SK-N-SH (cell line): ENCODE measurements around the gene USP15. TPM values are rescaled to one million over a fixed set of nuclear protein-coding genes. Genes with fewer than 3 reads are reported as not detected.

Experiments used
- CTCF ChIA-PET: fragments of 300-600, 350-600 bp; formaldehyde crosslinking; extraction: SDS; loops from one replicate; lab custom pipeline; 2021; lab: Yijun Ruan, JAX
- POLR2A ChIA-PET: fragments of 350-600 bp; sonication (Branson Sonifier 250); formaldehyde crosslinking; extraction: SDS; loops from one replicate; lab custom pipeline; 2020; ENCODE audit warnings: antibody characterized with exemption, inconsistent platforms; lab: Yijun Ruan, JAX
- DNase-seq: peaks from one replicate; pipeline ENCODE4 v3.0.0; 2012
- H2AFZ ChIP-seq: fragments of 200-600 bp; sonication (generic); 2 replicates; pipeline ENCODE4 v1.8.1; 2016; ENCODE audit warnings: antibody characterized with exemption, mild to moderate bottlenecking, low read depth
- H3F3A ChIP-seq: fragments of 200-600 bp; sonication (generic); replicated peaks from 2 replicates; pipeline ENCODE3; 2016; ENCODE audit warnings: antibody characterized with exemption, mild to moderate bottlenecking; ENCODE audit not compliant: insufficient read depth
- H3K27ac ChIP-seq, 2 experiments: fragments of 200-500 bp in 1 of 2; fragments of 200-600 bp in 1 of 2; sonication (Bioruptor generic) in 1 of 2; sonication (generic), shearing (Covaris generic) in 1 of 2; 2 replicates each; pipeline versions ENCODE4 v1.5.1 to v1.6.1; 2014 to 2016; ENCODE audit warnings: low read depth in 2 of 2, inconsistent platforms in 1 of 2, low read length in 1 of 2, mild to moderate bottlenecking in 1 of 2, mixed read lengths in 1 of 2
- H3K27me3 ChIP-seq: fragments of 200-600 bp; sonication (generic), shearing (Covaris generic); 2 replicates; pipeline ENCODE4 v1.6.1; 2016; ENCODE audit warnings: mixed run types; ENCODE audit not compliant: insufficient read depth
- H3K36me3 ChIP-seq, 2 experiments: fragments of 200-500 bp in 1 of 2; fragments of 200-600 bp in 1 of 2; sonication (Bioruptor generic) in 1 of 2; sonication (generic) in 1 of 2; replicated peaks in 1 of 2; 2 replicates each; pipeline versions ENCODE3 to v1.5.1; 2014 to 2016; ENCODE audit warnings: low read length in 1 of 2, mild to moderate bottlenecking in 1 of 2; ENCODE audit not compliant: insufficient read depth in 2 of 2, control insufficient read depth in 1 of 2
- H3K4me1 ChIP-seq, 2 experiments: fragments of 200-500 bp in 1 of 2; fragments of 200-600 bp in 1 of 2; sonication (Bioruptor generic) in 1 of 2; sonication (generic), shearing (Covaris generic) in 1 of 2; 2 replicates each; pipeline versions ENCODE4 v1.5.1 to v1.6.1; 2014 to 2016; ENCODE audit warnings: low read depth in 1 of 2, low read length in 1 of 2, mixed run types in 1 of 2; ENCODE audit not compliant: insufficient read depth in 2 of 2, control insufficient read depth in 1 of 2
- H3K4me2 ChIP-seq: fragments of 200-600 bp; sonication (generic), shearing (Covaris generic); 2 replicates; pipeline ENCODE4 v1.6.1; 2017; ENCODE audit warnings: mixed run types
- H3K4me3 ChIP-seq, 2 experiments: fragments of 200-500 bp in 1 of 2; fragments of 200-600 bp in 1 of 2; sonication (Bioruptor generic) in 1 of 2; sonication (generic), shearing (Covaris generic) in 1 of 2; 2 replicates each; pipeline versions ENCODE4 v1.5.1 to v1.8.1; 2014 to 2016; ENCODE audit warnings: low read depth in 2 of 2, inconsistent platforms in 1 of 2, low read length in 1 of 2, mild to moderate bottlenecking in 1 of 2, mixed read lengths in 1 of 2, moderate library complexity in 1 of 2
- H3K79me2 ChIP-seq: fragments of 200-600 bp; sonication (generic); 2 replicates; pipeline ENCODE4 v1.8.1; 2017; ENCODE audit warnings: mild to moderate bottlenecking; ENCODE audit not compliant: insufficient read depth
- H3K9ac ChIP-seq: fragments of 200-600 bp; sonication (generic); 2 replicates; pipeline ENCODE4 v1.6.1; 2017; ENCODE audit warnings: mixed run types
- H3K9me2 ChIP-seq: fragments of 200-600 bp; sonication (generic); 2 replicates; pipeline ENCODE4 v1.6.1; 2017; ENCODE audit warnings: mixed run types
- H3K9me3 ChIP-seq: fragments of 200-600 bp; sonication (generic); 2 replicates; pipeline ENCODE4 v1.6.1; 2017; ENCODE audit warnings: mixed run types, mild to moderate bottlenecking, moderate library complexity
- H4K20me1 ChIP-seq: fragments of 200-600 bp; sonication (generic); 2 replicates; pipeline ENCODE4 v1.6.1; 2017; ENCODE audit warnings: mild to moderate bottlenecking, mixed run types; ENCODE audit not compliant: insufficient read depth
- CHD2 ChIP-seq: fragments of 150-350 bp; IDR thresholded peaks from 2 replicates; pipeline ENCODE4 v1.6.1; 2018; ENCODE audit warnings: low read length; ENCODE audit not compliant: partially characterized antibody
- ELF1 ChIP-seq: IDR thresholded peaks from 2 replicates; pipeline ENCODE4 v1.4.0; 2012
- EP300 ChIP-seq, 2 experiments: IDR thresholded peaks; 2 replicates each; pipeline versions ENCODE4 v1.4.0 to v1.6.1; 2012; ENCODE audit warnings: borderline replicate concordance in 1 of 2, low read depth in 1 of 2, low read length in 1 of 2
- FOSL2 ChIP-seq: IDR thresholded peaks from 2 replicates; pipeline ENCODE4 v1.4.0; 2012; ENCODE audit warnings: low read depth, mild to moderate bottlenecking, moderate library complexity, borderline replicate concordance
- GABPA ChIP-seq: IDR thresholded peaks from 2 replicates; pipeline ENCODE4 v1.4.0; 2012; ENCODE audit warnings: low read depth, mild to moderate bottlenecking
- GATA2 ChIP-seq: sonication (generic); formaldehyde crosslinking; IDR thresholded peaks from 2 replicates; pipeline ENCODE4 v1.5.0; 2020; ENCODE audit warnings: mild to moderate bottlenecking, missing genetic modification reagents
- JUND ChIP-seq: IDR thresholded peaks from 2 replicates; pipeline ENCODE4 v1.4.0; 2012
- MXI1 ChIP-seq: IDR thresholded peaks from 2 replicates; pipeline ENCODE4 v1.6.1; 2012; ENCODE audit warnings: mild to moderate bottlenecking, low read depth, low read length, improper control_type of control experiment
- NFIC ChIP-seq: IDR thresholded peaks from 2 replicates; pipeline ENCODE4 v1.4.0; 2012; ENCODE audit warnings: borderline replicate concordance
- NRF1 ChIP-seq: IDR thresholded peaks from 2 replicates; pipeline ENCODE4 v1.6.1; 2012; ENCODE audit warnings: low read depth, mild to moderate bottlenecking, low read length
- POLR2AphosphoS5 ChIP-seq: IDR thresholded peaks from 2 replicates; pipeline ENCODE4 v1.6.1; 2012; ENCODE audit warnings: low read depth, low read length
- REST ChIP-seq: IDR thresholded peaks from 2 replicates; pipeline ENCODE4 v1.6.1; 2012; ENCODE audit warnings: mild to moderate bottlenecking, low read depth, low read length, moderate library complexity
- TAF1 ChIP-seq: IDR thresholded peaks from 2 replicates; pipeline ENCODE4 v1.6.1; 2012; ENCODE audit warnings: low read depth, mild to moderate bottlenecking, low read length, moderate library complexity, borderline replicate concordance
- YY1 ChIP-seq: IDR thresholded peaks from 2 replicates; pipeline ENCODE4 v1.4.0; 2012; ENCODE audit warnings: low read depth, mild to moderate bottlenecking
- WGBS: methylation state at CpG from one replicate; pipeline ENCODE4 v1.1.6; 2017; ENCODE audit warnings: low lambda C conversion rate; 5-methylcytosine and 5-hydroxymethylcytosine counted together
- polyA plus RNA-seq, 3 experiments: library from polyadenylated mRNA; depleted of rRNA; stranded (reverse); fragments of >200 nt; gene quantifications; 2 replicates each; pipeline ENCODE4 v1.2.3, GENCODE V29; 2012
- TF ChIP-seq, protein P1 (sequence below): fragments of 150-350 bp; IDR thresholded peaks from 2 replicates; pipeline ENCODE4 v1.6.1; 2017; ENCODE audit warnings: antibody characterized with exemption, low read length, low read depth, borderline replicate concordance
- TF ChIP-seq, protein P2 (sequence below): IDR thresholded peaks from 2 replicates; pipeline ENCODE4 v1.4.0; 2012; ENCODE audit warnings: low read depth, borderline replicate concordance

The USP15 gene
- polyA plus RNA-seq, 1 of the 3 experiments (the other 2 are of a cell fraction), result 13.2 TPM

GRCh38 chr12:62278022-62278421 lies 17.8 kb downstream of the USP15 start:
- ChIA-PET POLR2A (no interaction called here), CTCF (no interaction called here)
- no peak for DNase-seq
- Histone ChIP-seq H3K79me2 (peaks cover 94% of the 10 kb centered on the region), H2AFZ (no peak overlapping the region), H4K20me1 (peaks cover 48% of the 10 kb centered on the region), H3K27me3 (no peaks in the 10 kb centered on the region), H3K9me3 (no peaks in the 10 kb centered on the region), H3K36me3 (peaks cover 0 to 2% of the 10 kb centered on the region in 2 experiments), H3K27ac (no peak overlapping the region), H3K4me2 (no peak overlapping the region), H3K4me1 (no peaks in the 10 kb centered on the region; a peak in 2 of 4 replicates), H3F3A (peaks cover under 1% of the 10 kb centered on the region), H3K9me2 (no peaks in the 10 kb centered on the region), H3K4me3 (no peak overlapping the region), H3K9ac (no peak overlapping the region)
- TF ChIP-seq, protein P1, sequence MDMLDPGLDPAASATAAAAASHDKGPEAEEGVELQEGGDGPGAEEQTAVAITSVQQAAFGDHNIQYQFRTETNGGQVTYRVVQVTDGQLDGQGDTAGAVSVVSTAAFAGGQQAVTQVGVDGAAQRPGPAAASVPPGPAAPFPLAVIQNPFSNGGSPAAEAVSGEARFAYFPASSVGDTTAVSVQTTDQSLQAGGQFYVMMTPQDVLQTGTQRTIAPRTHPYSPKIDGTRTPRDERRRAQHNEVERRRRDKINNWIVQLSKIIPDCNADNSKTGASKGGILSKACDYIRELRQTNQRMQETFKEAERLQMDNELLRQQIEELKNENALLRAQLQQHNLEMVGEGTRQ, result no peak
- TF ChIP-seq, protein P2, sequence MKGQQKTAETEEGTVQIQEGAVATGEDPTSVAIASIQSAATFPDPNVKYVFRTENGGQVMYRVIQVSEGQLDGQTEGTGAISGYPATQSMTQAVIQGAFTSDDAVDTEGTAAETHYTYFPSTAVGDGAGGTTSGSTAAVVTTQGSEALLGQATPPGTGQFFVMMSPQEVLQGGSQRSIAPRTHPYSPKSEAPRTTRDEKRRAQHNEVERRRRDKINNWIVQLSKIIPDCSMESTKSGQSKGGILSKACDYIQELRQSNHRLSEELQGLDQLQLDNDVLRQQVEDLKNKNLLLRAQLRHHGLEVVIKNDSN, result no peak
- TF ChIP-seq MXI1, result no peak
- TF ChIP-seq ELF1, result no peak
- no peak for TF ChIP-seq FOSL2
- TF ChIP-seq NFIC, result no peak
- TF ChIP-seq CHD2, result no peak
- TF ChIP-seq JUND, result no peak
- TF ChIP-seq GABPA, result no peak
- no peak for TF ChIP-seq YY1
- no peak for TF ChIP-seq POLR2AphosphoS5
- TF ChIP-seq REST, result no peak
- TF ChIP-seq GATA2, result no peak
- no peak for TF ChIP-seq EP300 (IDR thresholded peaks at IDR 0.05; ENCODE audit: borderline replicate concordance in 1 of 2, low read depth in 1 of 2, low read length in 1 of 2)
- no peak for TF ChIP-seq TAF1
- TF ChIP-seq NRF1, result no peak
- 98% methylated on average over 2 of the region's 2 CpGs for WGBS
